Keratinocyte (primary cell): Measurements from ENCODE around the gene LPIN1. TPM values are rescaled to one million over a fixed set of nuclear protein-coding genes. Genes with fewer than 3 reads are reported as not detected.

Experiments
- DNase-seq: peaks from one replicate; pipeline ENCODE4 v3.0.0-alpha.2; 2011; ENCODE audit warnings: low read depth, missing footprints, low spot score
- FAIRE-seq: peaks from 2 replicates; lab custom pipeline; 2011; peaks lifted over from hg19 to GRCh38; lab: Jason Lieb, UNC
- H2AFZ ChIP-seq: 2 replicates; pipeline ENCODE4 v1.6.0; 2012; ENCODE audit warnings: low read length, control low read depth, inconsistent platforms; ENCODE audit not compliant: control insufficient read depth
- H3K27ac ChIP-seq: 2 replicates; pipeline ENCODE4 v1.5.1; 2011; ENCODE audit warnings: low read length; ENCODE audit not compliant: control insufficient read depth, insufficient read depth
- H3K27me3 ChIP-seq: 3 replicates; pipeline ENCODE4 v1.6.0; 2011; ENCODE audit warnings: low read length; ENCODE audit not compliant: control insufficient read depth, insufficient read depth; ENCODE audit errors: extremely low read depth
- H3K36me3 ChIP-seq, 2 experiments: 2 replicates in 1 of 2; 3 replicates in 1 of 2; pipeline ENCODE4 v1.5.1; 2011; ENCODE audit warnings: low read length in 2 of 2, mild to moderate bottlenecking in 1 of 2; ENCODE audit not compliant: control insufficient read depth in 2 of 2, insufficient read depth in 2 of 2; ENCODE audit errors: extremely low read depth in 1 of 2
- H3K4me1 ChIP-seq: 3 replicates; pipeline ENCODE4 v1.5.1; 2011; ENCODE audit warnings: low read length; ENCODE audit not compliant: control insufficient read depth, insufficient read depth; ENCODE audit errors: extremely low read depth
- H3K4me2 ChIP-seq: 3 replicates; pipeline ENCODE4 v1.6.0; 2011; ENCODE audit warnings: low read depth, low read length; ENCODE audit not compliant: control insufficient read depth, insufficient read depth; ENCODE audit errors: extremely low read depth
- H3K4me3 ChIP-seq, 3 experiments: fragments of 200-600 bp in 1 of 3; sonication (generic) in 1 of 3; 2 replicates in 2 of 3; 3 replicates in 1 of 3; pipeline ENCODE4 v1.5.1; 2011 to 2016; ENCODE audit warnings: low read length in 3 of 3, mild to moderate bottlenecking in 3 of 3, control low read depth in 2 of 3, inconsistent platforms in 1 of 3, low read depth in 1 of 3, mixed read lengths in 1 of 3, mixed run types in 1 of 3, moderate library complexity in 1 of 3; ENCODE audit not compliant: control insufficient read depth in 2 of 3, insufficient read depth in 2 of 3; ENCODE audit errors: extremely low read depth in 1 of 3
- H3K79me2 ChIP-seq: 2 replicates; pipeline ENCODE4 v1.6.0; 2012; ENCODE audit warnings: low read length; ENCODE audit not compliant: control insufficient read depth, insufficient read depth
- H3K9ac ChIP-seq: 3 replicates; pipeline ENCODE4 v1.6.0; 2011; ENCODE audit warnings: low read length; ENCODE audit not compliant: control insufficient read depth, insufficient read depth; ENCODE audit errors: extremely low read depth
- H3K9me1 ChIP-seq: 3 replicates; pipeline ENCODE4 v1.6.0; 2011; ENCODE audit warnings: low read length; ENCODE audit not compliant: control insufficient read depth, insufficient read depth; ENCODE audit errors: extremely low read depth
- H3K9me3 ChIP-seq: 2 replicates; pipeline ENCODE4 v1.5.1; 2012; ENCODE audit warnings: low read depth, low read length; ENCODE audit not compliant: control insufficient read depth
- H4K20me1 ChIP-seq: 3 replicates; pipeline ENCODE4 v1.6.0; 2011; ENCODE audit warnings: low read length; ENCODE audit not compliant: control insufficient read depth, insufficient read depth; ENCODE audit errors: extremely low read depth
- CTCF ChIP-seq, 3 experiments: IDR thresholded peaks in 1 of 3; conservative IDR thresholded peaks in 1 of 3; optimal IDR thresholded peaks in 1 of 3; 2 replicates in 2 of 3; 3 replicates in 1 of 3; pipeline versions ENCODE3 to v1.5.1; 2011; ENCODE audit warnings: low read length in 3 of 3, mild to moderate bottlenecking in 3 of 3, moderate library complexity in 2 of 3, control low read depth in 1 of 3, inconsistent platforms in 1 of 3; ENCODE audit not compliant: insufficient read depth in 2 of 3; ENCODE audit errors: extremely low read depth in 1 of 3
- EZH2 ChIP-seq: IDR thresholded peaks from one replicate; pipeline ENCODE4 v1.6.1; 2012; ENCODE audit warnings: inconsistent platforms, mild to moderate bottlenecking, low read length, moderate library complexity
- dilution Hi-C: fragments of 300-500 bp; cut with MboI; formaldehyde crosslinking; loops from one replicate; pipeline ENCODE4 v1.7.0; 2020; ENCODE audit warnings: low sequenced_read_pairs; ENCODE audit not compliant: extremely low pct_ligation_motif_present
- polyA plus RNA-seq, 5 experiments: library from polyadenylated mRNA; depleted of rRNA in 3 of 5; stranded (reverse) in 3 of 5; stranded (forward) in 1 of 5; unstranded in 1 of 5; fragments of >200 nt; gene quantifications; 1 replicate in 1 of 5; 2 replicates in 3 of 5; 3 replicates in 1 of 5; pipeline versions ENCODE4 v1.2.1 to v1.2.3, GENCODE V29; 2011 to 2012; ENCODE audit warnings: missing spikeins in 2 of 5, low read depth in 1 of 5, low replicate concordance in 1 of 5

Gene LPIN1
- polyA plus RNA-seq, 1 donor (not counting 4 experiments of a cell fraction or from before 2014, with no cell fraction given): 79.6 TPM

GRCh38 chr2:11771971-11772615 lies 25.7 kb downstream of the LPIN1 start:
- DNase-seq (no peak), FAIRE-seq (no peak)
- H3K9me3 ChIP-seq: no peaks in the 10 kb centered on the region
- no peaks in the 10 kb centered on the region for H4K20me1 ChIP-seq
- no peak overlapping the region for H2AFZ ChIP-seq
- H3K27ac ChIP-seq: no peak overlapping the region
- H3K27me3 ChIP-seq: no peaks in the 10 kb centered on the region
- no peak for TF ChIP-seq CTCF (optimal IDR thresholded peaks at IDR 0.05 in 1 of 3, IDR thresholded peaks at IDR 0.05 in 1 of 3, conservative IDR thresholded peaks at IDR 0.05 in 1 of 3; ENCODE audit: extremely low read depth in 1 of 3, insufficient read depth in 2 of 3, low read length in 3 of 3)
- no peak for TF ChIP-seq EZH2
- no peak overlapping the region for H3K4me3 ChIP-seq
- dilution Hi-C loops: no loop called here
- no peaks in the 10 kb centered on the region for H3K4me1 ChIP-seq
- peaks cover 31 to 48% of the 10 kb centered on the region in 2 experiments for H3K36me3 ChIP-seq
- H3K9ac ChIP-seq: no peak overlapping the region
- no peaks in the 10 kb centered on the region for H3K9me1 ChIP-seq
- H3K79me2 ChIP-seq: peaks cover 6% of the 10 kb centered on the region
- H3K4me2 ChIP-seq: no peak overlapping the region

GRCh38 chr2:11773111-11773510 lies 26.7 kb downstream of the LPIN1 start:
- no peak overlapping the region for H2AFZ ChIP-seq
- H3K9ac ChIP-seq: no peak overlapping the region
- no peak overlapping the region for H3K4me2 ChIP-seq
- H3K4me3 ChIP-seq: no peak overlapping the region
- H3K9me3 ChIP-seq: no peaks in the 10 kb centered on the region
- no peak for FAIRE-seq
- H3K4me1 ChIP-seq: no peaks in the 10 kb centered on the region
- no peak overlapping the region for H3K27ac ChIP-seq
- dilution Hi-C loops: no loop called here
- H4K20me1 ChIP-seq: no peaks in the 10 kb centered on the region
- H3K36me3 ChIP-seq: peaks cover 32 to 58% of the 10 kb centered on the region in 2 experiments
- DNase-seq: no peak
- TF ChIP-seq EZH2 (no peak), CTCF (optimal IDR thresholded peaks at IDR 0.05 in 1 of 3, IDR thresholded peaks at IDR 0.05 in 1 of 3, conservative IDR thresholded peaks at IDR 0.05 in 1 of 3; ENCODE audit: extremely low read depth in 1 of 3, insufficient read depth in 2 of 3, low read length in 3 of 3) (no peak)
- H3K9me1 ChIP-seq: no peaks in the 10 kb centered on the region
- H3K79me2 ChIP-seq: peaks cover 3% of the 10 kb centered on the region
- no peaks in the 10 kb centered on the region for H3K27me3 ChIP-seq
